ENCODE measurements around the gene OSGIN1.

Gene OSGIN1, protein sequence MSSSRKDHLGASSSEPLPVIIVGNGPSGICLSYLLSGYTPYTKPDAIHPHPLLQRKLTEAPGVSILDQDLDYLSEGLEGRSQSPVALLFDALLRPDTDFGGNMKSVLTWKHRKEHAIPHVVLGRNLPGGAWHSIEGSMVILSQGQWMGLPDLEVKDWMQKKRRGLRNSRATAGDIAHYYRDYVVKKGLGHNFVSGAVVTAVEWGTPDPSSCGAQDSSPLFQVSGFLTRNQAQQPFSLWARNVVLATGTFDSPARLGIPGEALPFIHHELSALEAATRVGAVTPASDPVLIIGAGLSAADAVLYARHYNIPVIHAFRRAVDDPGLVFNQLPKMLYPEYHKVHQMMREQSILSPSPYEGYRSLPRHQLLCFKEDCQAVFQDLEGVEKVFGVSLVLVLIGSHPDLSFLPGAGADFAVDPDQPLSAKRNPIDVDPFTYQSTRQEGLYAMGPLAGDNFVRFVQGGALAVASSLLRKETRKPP

GRCh38 chr16:83952940-83953795 lies at the start of gene OSGIN1:
Gene OSGIN1, plus strand, starts transcription at chr16:83953240. Its CDS starts 4,432 bp downstream, at chr16:83957672.
- H3K9ac ChIP-seq (ENCODE audit: low read depth, low read length): peak within 1 kb of the TSS; percentile 37; the same call in 1 of the 2 replicates

DNA sequence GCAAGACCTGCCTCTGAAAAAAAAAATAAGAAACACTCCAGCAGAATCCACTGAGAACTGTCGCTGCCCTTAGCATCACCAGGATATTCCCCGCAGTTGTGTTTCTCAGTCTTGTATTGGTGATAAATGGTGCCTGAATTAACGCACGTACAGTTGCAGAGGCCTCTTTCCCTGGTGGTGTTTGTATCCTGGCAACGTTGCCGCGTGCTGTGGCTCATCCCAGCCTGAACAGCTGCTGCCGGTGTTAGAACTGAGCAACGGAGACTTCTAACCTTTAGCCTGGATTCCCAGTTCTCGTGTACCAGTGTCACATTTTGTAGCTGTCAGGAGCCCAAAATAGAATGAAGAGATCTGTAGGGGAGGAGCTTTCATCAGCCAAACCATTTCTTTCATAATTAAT lies 49.3 kb upstream of the OSGIN1 start:
- H3K36me3 ChIP-seq (ENCODE audit: insufficient read depth, low read depth, low read length): no peaks in the 10 kb centered on the region; the same call in 1 of the 2 replicates
- peaks cover 10% of the 10 kb centered on the region for H3K4me1 ChIP-seq (ENCODE audit: insufficient read depth, low read length)
- peaks cover 6% of the 10 kb centered on the region for H3K27me3 ChIP-seq (ENCODE audit: insufficient read depth, low read length)
- H3K4me3 ChIP-seq (ENCODE audit: low read length): no peak overlapping the region
- H3K27ac ChIP-seq (ENCODE audit: low read length): no peak overlapping the region
- no peaks in the 10 kb centered on the region for H3K9me3 ChIP-seq (ENCODE audit: insufficient read depth, low read depth, low read length)
- H3K9ac ChIP-seq (ENCODE audit: low read depth, low read length): no peak overlapping the region

More at GRCh38 chr16:83952940-83953795, at the start of gene OSGIN1:
- H3K4me1 ChIP-seq (ENCODE audit: insufficient read depth, low read length): peaks cover 5% of the 10 kb centered on the region; the same call in 1 of the 2 replicates
- H3K4me3 ChIP-seq (ENCODE audit: low read length): peak within 1 kb of the TSS; percentile 70
- H3K9me3 ChIP-seq (ENCODE audit: insufficient read depth, low read depth, low read length): no peaks in the 10 kb centered on the region
- H3K27ac ChIP-seq (ENCODE audit: low read length): no peak within 1 kb of the TSS
- H3K27me3 ChIP-seq (ENCODE audit: insufficient read depth, low read length): no peaks in the 10 kb centered on the region; the same call in 1 of the 2 replicates
- no peaks in the 10 kb centered on the region for H3K36me3 ChIP-seq (ENCODE audit: insufficient read depth, low read depth, low read length)

- Histone ChIP-seq H3K4me3 (ENCODE audit: low read length) (no peak overlapping the region), H3K27me3 (ENCODE audit: insufficient read depth, low read length) (no peaks in the 10 kb centered on the region), H3K4me1 (ENCODE audit: insufficient read depth, low read length) (peaks cover 6% of the 10 kb centered on the region; the same call in 1 of the 2 replicates), H3K27ac (ENCODE audit: low read length) (no peak overlapping the region), H3K9me3 (ENCODE audit: insufficient read depth, low read depth, low read length) (no peaks in the 10 kb centered on the region), H3K36me3 (ENCODE audit: insufficient read depth, low read depth, low read length) (peaks cover 6% of the 10 kb centered on the region), H3K9ac (ENCODE audit: low read depth, low read length) (no peak overlapping the region)
Observed at GRCh38 chr16:83906683-83907082, 46.4 kb upstream of the OSGIN1 start.

DNA sequence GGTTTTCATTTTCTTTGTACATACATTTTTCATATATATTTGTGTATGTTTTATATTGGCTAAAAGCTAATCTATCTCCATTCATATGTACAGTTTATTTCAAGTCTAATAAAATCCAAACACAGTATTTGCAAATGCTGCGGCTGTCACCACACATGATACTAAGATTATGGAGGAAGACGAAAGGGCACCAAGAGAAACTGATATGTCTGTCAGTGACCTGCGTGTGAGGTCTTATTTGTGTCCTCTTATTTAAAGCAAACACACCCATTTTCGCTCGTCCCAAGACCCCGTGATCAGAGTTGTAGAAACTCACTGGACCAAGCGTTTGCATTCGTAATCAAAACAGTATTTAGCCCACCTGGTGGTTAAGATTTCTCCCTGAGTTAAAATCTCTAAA lies 45.9 kb upstream of the OSGIN1 start:
- no peaks in the 10 kb centered on the region for H3K27me3 ChIP-seq (ENCODE audit: insufficient read depth, low read length)
- H3K36me3 ChIP-seq (ENCODE audit: insufficient read depth, low read depth, low read length): peaks cover 10% of the 10 kb centered on the region
- H3K27ac ChIP-seq (ENCODE audit: low read length): no peak overlapping the region
- H3K4me3 ChIP-seq (ENCODE audit: low read length): no peak overlapping the region
- peaks cover 6% of the 10 kb centered on the region; the same call in 1 of the 2 replicates for H3K4me1 ChIP-seq (ENCODE audit: insufficient read depth, low read length)
- no peaks in the 10 kb centered on the region for H3K9me3 ChIP-seq (ENCODE audit: insufficient read depth, low read depth, low read length)
- H3K9ac ChIP-seq (ENCODE audit: low read depth, low read length): no peak overlapping the region

DNA sequence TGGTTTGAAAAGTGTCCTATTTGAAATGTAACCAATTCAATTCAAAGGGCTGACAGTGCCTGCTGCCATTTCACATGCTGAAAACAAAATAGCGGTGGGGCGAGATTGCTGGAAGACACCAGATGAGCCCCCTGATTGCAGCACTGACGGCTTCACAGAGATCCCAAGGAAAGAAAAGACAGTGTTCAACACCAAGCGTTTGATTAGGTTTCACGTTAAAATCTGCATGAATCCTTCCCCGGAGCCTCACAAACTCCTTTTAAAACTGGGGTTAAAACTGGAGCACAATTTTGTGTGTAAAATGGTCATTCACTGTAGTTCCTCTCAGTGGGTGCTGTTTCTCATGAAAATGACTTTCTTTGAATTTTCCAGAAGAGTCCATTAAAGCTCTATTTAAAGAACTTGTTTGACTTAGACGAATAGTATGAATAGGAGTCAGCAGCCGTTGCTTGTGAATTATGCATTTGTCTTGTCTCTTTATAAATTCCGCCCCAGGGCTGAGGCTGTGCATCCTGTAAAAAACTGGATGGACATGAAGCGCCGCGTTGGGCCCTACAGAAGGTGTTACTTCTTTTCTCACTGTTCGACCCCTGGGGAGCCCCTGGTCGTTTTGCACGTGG lies 45.3 kb upstream of the OSGIN1 start:
- Histone ChIP-seq H3K4me3 (ENCODE audit: low read length) (no peak overlapping the region), H3K36me3 (ENCODE audit: insufficient read depth, low read depth, low read length) (peaks cover 16% of the 10 kb centered on the region), H3K9me3 (ENCODE audit: insufficient read depth, low read depth, low read length) (no peaks in the 10 kb centered on the region), H3K27ac (ENCODE audit: low read length) (no peak overlapping the region), H3K9ac (ENCODE audit: low read depth, low read length) (no peak overlapping the region), H3K27me3 (ENCODE audit: insufficient read depth, low read length) (no peaks in the 10 kb centered on the region), H3K4me1 (ENCODE audit: insufficient read depth, low read length) (peaks cover 6% of the 10 kb centered on the region; the same call in 1 of the 2 replicates)

DNA sequence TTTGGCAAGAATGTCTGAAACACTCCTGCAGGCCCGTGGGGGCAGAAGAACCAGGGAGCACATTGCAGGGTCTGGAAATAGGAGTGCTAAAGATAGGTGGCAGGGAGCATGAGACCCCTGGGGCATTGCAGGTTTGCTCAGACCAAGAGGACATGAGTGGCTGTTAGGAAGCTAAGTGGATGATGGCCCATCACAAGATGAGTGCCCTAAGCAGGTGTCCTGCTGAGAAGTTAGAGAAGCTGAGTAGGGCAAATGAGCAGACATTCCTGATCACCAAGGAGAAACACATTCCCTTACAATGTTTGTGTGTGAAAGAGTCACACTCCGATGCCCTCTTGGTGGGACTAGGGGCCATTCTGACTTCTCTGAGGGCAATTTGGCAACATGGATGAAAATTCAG lies 44.2 kb upstream of the OSGIN1 start:
- Histone ChIP-seq H3K9me3 (ENCODE audit: insufficient read depth, low read depth, low read length) (no peaks in the 10 kb centered on the region), H3K4me3 (ENCODE audit: low read length) (no peak overlapping the region), H3K27me3 (ENCODE audit: insufficient read depth, low read length) (no peaks in the 10 kb centered on the region), H3K4me1 (ENCODE audit: insufficient read depth, low read length) (peaks cover 6% of the 10 kb centered on the region; the same call in 1 of the 2 replicates), H3K9ac (ENCODE audit: low read depth, low read length) (no peak overlapping the region), H3K36me3 (ENCODE audit: insufficient read depth, low read depth, low read length) (peaks cover 20% of the 10 kb centered on the region), H3K27ac (ENCODE audit: low read length) (no peak overlapping the region)

DNA sequence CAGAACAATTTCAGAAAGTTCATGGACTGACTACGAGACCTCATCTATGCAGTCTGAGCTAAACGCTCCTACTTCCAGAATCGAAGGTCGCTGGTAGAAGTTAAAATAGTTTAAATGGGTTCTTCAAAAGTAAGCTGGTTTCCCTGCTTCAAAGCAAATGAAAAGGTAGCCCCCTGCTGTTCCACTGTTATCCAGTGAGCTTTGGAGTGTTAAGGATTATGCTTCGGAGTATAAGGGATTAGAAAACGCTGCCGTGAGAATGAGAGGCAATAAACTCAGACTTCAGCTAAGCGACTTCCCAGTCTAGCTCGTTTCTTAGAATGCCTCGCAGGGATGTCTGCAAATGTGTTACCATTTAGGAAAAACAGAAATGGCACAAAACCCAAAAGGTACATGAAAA lies 41.8 kb upstream of the OSGIN1 start:
- Histone ChIP-seq H3K36me3 (ENCODE audit: insufficient read depth, low read depth, low read length) (peaks cover 43% of the 10 kb centered on the region), H3K9me3 (ENCODE audit: insufficient read depth, low read depth, low read length) (no peaks in the 10 kb centered on the region)

GRCh38 chr16:83912519-83913244 lies 40.4 kb upstream of the OSGIN1 start:
- no peaks in the 10 kb centered on the region for H3K27me3 ChIP-seq (ENCODE audit: insufficient read depth, low read length)
- H3K4me1 ChIP-seq (ENCODE audit: insufficient read depth, low read length): peaks cover 2% of the 10 kb centered on the region; the same call in 1 of the 2 replicates
- no peak overlapping the region for H3K9ac ChIP-seq (ENCODE audit: low read depth, low read length)
- H3K9me3 ChIP-seq (ENCODE audit: insufficient read depth, low read depth, low read length): no peaks in the 10 kb centered on the region
- no peak overlapping the region for H3K27ac ChIP-seq (ENCODE audit: low read length)
- no peak overlapping the region for H3K4me3 ChIP-seq (ENCODE audit: low read length)
- peaks cover 45% of the 10 kb centered on the region for H3K36me3 ChIP-seq (ENCODE audit: insufficient read depth, low read depth, low read length)

More for the DNA sequence above, 41.8 kb upstream of the OSGIN1 start:
- no peak overlapping the region for H3K4me3 ChIP-seq (ENCODE audit: low read length)
- no peaks in the 10 kb centered on the region for H3K27me3 ChIP-seq (ENCODE audit: insufficient read depth, low read length)
- no peak overlapping the region for H3K9ac ChIP-seq (ENCODE audit: low read depth, low read length)
- peaks cover 6% of the 10 kb centered on the region; the same call in 1 of the 2 replicates for H3K4me1 ChIP-seq (ENCODE audit: insufficient read depth, low read length)
- no peak overlapping the region for H3K27ac ChIP-seq (ENCODE audit: low read length)

DNA sequence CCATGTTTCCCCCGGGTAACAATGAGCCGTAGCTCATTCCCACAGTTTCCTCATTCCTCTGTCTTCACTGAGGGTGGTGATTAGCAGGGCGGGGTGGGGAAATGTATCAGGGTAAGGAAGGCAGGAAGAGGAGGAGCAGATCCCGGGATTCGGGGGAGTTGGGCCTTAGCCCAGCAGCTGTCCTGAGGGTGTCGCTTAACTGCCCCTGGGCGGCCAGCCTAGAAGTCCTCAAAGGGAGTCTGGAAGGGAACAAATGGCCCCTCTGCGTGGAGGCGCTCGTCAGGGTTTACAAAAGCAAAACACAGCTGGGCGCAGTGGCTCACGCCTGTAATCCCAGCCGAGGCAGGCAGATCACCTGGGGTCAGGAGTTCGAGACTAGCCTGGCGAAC lies 39.8 kb upstream of the OSGIN1 start:
- H3K27ac ChIP-seq (ENCODE audit: low read length): no peak overlapping the region
- no peak overlapping the region for H3K4me3 ChIP-seq (ENCODE audit: low read length)
- no peaks in the 10 kb centered on the region for H3K27me3 ChIP-seq (ENCODE audit: insufficient read depth, low read length)
- peaks cover 2% of the 10 kb centered on the region; the same call in 1 of the 2 replicates for H3K9me3 ChIP-seq (ENCODE audit: insufficient read depth, low read depth, low read length)
- peaks cover 51% of the 10 kb centered on the region for H3K36me3 ChIP-seq (ENCODE audit: insufficient read depth, low read depth, low read length)
- no peaks in the 10 kb centered on the region; the same call in 1 of the 2 replicates for H3K4me1 ChIP-seq (ENCODE audit: insufficient read depth, low read length)
- no peak overlapping the region for H3K9ac ChIP-seq (ENCODE audit: low read depth, low read length)

- peaks cover 60% of the 10 kb centered on the region for H3K36me3 ChIP-seq (ENCODE audit: insufficient read depth, low read depth, low read length)
- no peak overlapping the region for H3K27ac ChIP-seq (ENCODE audit: low read length)
- H3K4me3 ChIP-seq (ENCODE audit: low read length): no peak overlapping the region
- no peaks in the 10 kb centered on the region for H3K27me3 ChIP-seq (ENCODE audit: insufficient read depth, low read length)
- no peak overlapping the region for H3K9ac ChIP-seq (ENCODE audit: low read depth, low read length)
- peaks cover 12% of the 10 kb centered on the region for H3K9me3 ChIP-seq (ENCODE audit: insufficient read depth, low read depth, low read length)
- H3K4me1 ChIP-seq (ENCODE audit: insufficient read depth, low read length): no peaks in the 10 kb centered on the region
Observed at GRCh38 chr16:83914091-83914710, 38.8 kb upstream of the OSGIN1 start.
